BLaER1 (cell line): ENCODE results near the gene H2AZ2.

ENCODE experiments used
- H3K27ac ChIP-seq: shearing (Covaris generic); formaldehyde crosslinking; 2 replicates; pipeline ENCODE4 v1.8.1; 2022
- H3K27me3 ChIP-seq: shearing (Covaris generic); formaldehyde crosslinking; 2 replicates; pipeline ENCODE4 v1.8.1; 2022
- H3K36me3 ChIP-seq: shearing (Covaris generic); formaldehyde crosslinking; 2 replicates; pipeline ENCODE4 v1.8.1; 2022
- H3K4me1 ChIP-seq: shearing (Covaris generic); formaldehyde crosslinking; 2 replicates; pipeline ENCODE4 v1.8.1; 2022
- H3K4me2 ChIP-seq: shearing (Covaris generic); formaldehyde crosslinking; 2 replicates; pipeline ENCODE4 v1.8.1; 2022
- H3K4me3 ChIP-seq: shearing (Covaris generic); formaldehyde crosslinking; 2 replicates; pipeline ENCODE4 v1.8.1; 2022
- H3K9ac ChIP-seq: shearing (Covaris generic); formaldehyde crosslinking; 2 replicates; pipeline ENCODE4 v1.8.1; 2022
- H3K9me3 ChIP-seq: shearing (Covaris generic); formaldehyde crosslinking; 2 replicates; pipeline ENCODE4 v1.8.1; 2022
- H4K20me1 ChIP-seq: shearing (Covaris generic); formaldehyde crosslinking; 2 replicates; pipeline ENCODE4 v1.8.1; 2022
- Cebpa-rat ChIP-seq: shearing (Covaris generic); IDR thresholded peaks from 2 replicates; pipeline ENCODE4 v1.8.1; 2022

The H2AZ2 gene

GRCh38 chr7:44784364-44784763 is 63.5 kb downstream of the H2AZ2 start:
- Histone ChIP-seq H3K9ac (no peak overlapping the region), H3K9me3 (peaks cover 26% of the 10 kb centered on the region), H4K20me1 (no peaks in the 10 kb centered on the region), H3K4me2 (no peak overlapping the region), H3K27ac (no peak overlapping the region), H3K4me3 (no peak overlapping the region), H3K4me1 (peaks cover 9% of the 10 kb centered on the region), H3K27me3 (no peaks in the 10 kb centered on the region), H3K36me3 (no peaks in the 10 kb centered on the region)
- no peak for TF ChIP-seq Cebpa-rat

GRCh38 chr7:44783407-44783806 is 64.5 kb downstream of the H2AZ2 start:
- Histone ChIP-seq H3K4me2 (no peak overlapping the region), H3K36me3 (no peaks in the 10 kb centered on the region)

GRCh38 chr7:44782460-44782859 is 65.4 kb downstream of the H2AZ2 start:
- Histone ChIP-seq H3K4me1 (peaks cover 9% of the 10 kb centered on the region), H3K4me3 (no peak overlapping the region), H3K36me3 (no peaks in the 10 kb centered on the region), H3K27me3 (no peaks in the 10 kb centered on the region), H3K9ac (no peak overlapping the region), H3K27ac (no peak overlapping the region), H3K4me2 (no peak overlapping the region), H4K20me1 (no peaks in the 10 kb centered on the region), H3K9me3 (peaks cover 26% of the 10 kb centered on the region)
- no peak for TF ChIP-seq Cebpa-rat

More at GRCh38 chr7:44783407-44783806, 64.5 kb downstream of the H2AZ2 start:
- no peak overlapping the region for H3K4me3 ChIP-seq
- H3K9me3 ChIP-seq = peaks cover 26% of the 10 kb centered on the region
- H4K20me1 ChIP-seq = no peaks in the 10 kb centered on the region
- H3K4me1 ChIP-seq = peaks cover 9% of the 10 kb centered on the region
- TF ChIP-seq Cebpa-rat = no peak
- H3K9ac ChIP-seq = no peak overlapping the region
- no peak overlapping the region for H3K27ac ChIP-seq
- H3K27me3 ChIP-seq = no peaks in the 10 kb centered on the region
